Esophagus squamous epithelium (tissue), 4 donors: Measurements from ENCODE around the gene MAGI1.

Experiments
- CTCF ChIP-seq, 6 experiments: fragments of 450-650 bp in 4 of 6; fragments of 200-600 bp in 2 of 6; sonication (generic) in 2 of 6; IDR thresholded peaks; one replicate each; pipeline ENCODE4 v1.5.1; 2016 to 2019; ENCODE audit warnings: antibody characterized with exemption in 6 of 6, mild to moderate bottlenecking in 4 of 6, moderate library complexity in 4 of 6
- POLR2A ChIP-seq, 4 donors: fragments of 450-650 bp; IDR thresholded peaks; one replicate each; pipeline ENCODE4 v1.6.1; 2017; ENCODE audit warnings: antibody characterized with exemption in 4 of 4, mild to moderate bottlenecking in 4 of 4, moderate library complexity in 3 of 4

- TF ChIP-seq CTCF (IDR thresholded peaks at IDR 0.05) = no peak
- TF ChIP-seq POLR2A (IDR thresholded peaks at IDR 0.05) = no peak
Observed at GRCh38 chr3:65318231-65318630, 720.5 kb downstream of the MAGI1 start.
